HUES64 (cell line): Measurements from ENCODE around the gene CCDC146.
"Not testable (repeated sequence)": the region's sequence is repeated elsewhere in the genome, so short reads cannot be mapped to it uniquely, and the experiment has no call there.

Source experiments
- H3K27ac ChIP-seq: 2 replicates; pipeline ENCODE4 v1.7.0; 2013; ENCODE audit warnings: low read depth, low read length, inconsistent platforms
- H3K27me3 ChIP-seq: 2 replicates; pipeline ENCODE4 v1.6.1; 2013; ENCODE audit warnings: mild to moderate bottlenecking, low read length; ENCODE audit not compliant: insufficient read depth
- H3K36me3 ChIP-seq: 2 replicates; pipeline ENCODE4 v1.6.1; 2013; ENCODE audit warnings: mild to moderate bottlenecking, low read length; ENCODE audit not compliant: insufficient read depth
- H3K4me1 ChIP-seq: 2 replicates; pipeline ENCODE4 v1.6.1; 2013; ENCODE audit warnings: mild to moderate bottlenecking, low read length, moderate library complexity; ENCODE audit not compliant: insufficient read depth
- H3K4me3 ChIP-seq: 2 replicates; pipeline ENCODE4 v1.5.1; 2013; ENCODE audit warnings: mild to moderate bottlenecking, low read length, moderate library complexity
- H3K9ac ChIP-seq: 2 replicates; pipeline ENCODE4 v1.6.1; 2013; ENCODE audit warnings: mild to moderate bottlenecking, low read depth, low read length
- H3K9me3 ChIP-seq: 2 replicates; pipeline ENCODE4 v1.6.1; 2013; ENCODE audit warnings: low read depth, low read length; ENCODE audit not compliant: insufficient read depth
- WGBS: fragments of 150-250, 120-280 bp; methylation state at CpG from one replicate; pipeline ENCODE4 v1.1.7; 2013; ENCODE audit warnings: missing lambda C conversion rate; 5-methylcytosine and 5-hydroxymethylcytosine counted together

CCDC146 gene

DNA sequence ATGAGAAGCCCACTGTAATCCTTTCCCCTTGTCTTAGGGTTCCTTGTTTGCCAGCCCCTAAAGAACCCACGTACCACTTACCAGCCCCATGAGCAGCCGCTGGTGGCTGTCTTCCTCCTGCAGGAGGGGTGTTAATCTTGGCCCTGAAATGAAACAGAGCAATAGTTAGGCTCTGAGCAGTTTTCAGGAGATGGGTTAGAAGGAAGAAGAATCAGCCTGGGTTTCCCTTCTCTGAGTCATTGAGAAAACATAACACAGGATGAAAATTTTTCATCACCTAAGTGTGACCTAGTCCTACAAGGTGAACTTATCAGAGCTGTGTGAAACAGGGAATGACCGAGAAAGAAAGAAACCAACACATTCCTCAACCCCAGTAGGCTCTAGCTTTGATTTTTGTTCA is 203.7 kb downstream of the CCDC146 start:
- Histone ChIP-seq H3K27me3 (no peaks in the 10 kb centered on the region), H3K36me3 (no peaks in the 10 kb centered on the region), H3K9me3 (no peaks in the 10 kb centered on the region), H3K9ac (no peak overlapping the region), H3K27ac (no peak overlapping the region), H3K4me1 (0 out of 2 replicates have a peak, but pooled peaks cover 3% of the 10 kb centered on the region), H3K4me3 (no peak overlapping the region)
- WGBS: 83% methylated on average over 3 of the region's 3 CpGs

- H3K4me1 ChIP-seq: 0 out of 2 replicates have a peak, but pooled peaks cover 3% of the 10 kb centered on the region
- H3K27ac ChIP-seq: no peak overlapping the region
- no peaks in the 10 kb centered on the region for H3K36me3 ChIP-seq
- H3K4me3 ChIP-seq: no peak overlapping the region
- no peaks in the 10 kb centered on the region for H3K9me3 ChIP-seq
- H3K27me3 ChIP-seq: no peaks in the 10 kb centered on the region
- H3K9ac ChIP-seq: no peak overlapping the region
- WGBS: 83% methylated on average over 12 of the region's 12 CpGs
These were observed 204.9 kb downstream of the CCDC146 start for GRCh38 chr7:77327067-77327931.

DNA sequence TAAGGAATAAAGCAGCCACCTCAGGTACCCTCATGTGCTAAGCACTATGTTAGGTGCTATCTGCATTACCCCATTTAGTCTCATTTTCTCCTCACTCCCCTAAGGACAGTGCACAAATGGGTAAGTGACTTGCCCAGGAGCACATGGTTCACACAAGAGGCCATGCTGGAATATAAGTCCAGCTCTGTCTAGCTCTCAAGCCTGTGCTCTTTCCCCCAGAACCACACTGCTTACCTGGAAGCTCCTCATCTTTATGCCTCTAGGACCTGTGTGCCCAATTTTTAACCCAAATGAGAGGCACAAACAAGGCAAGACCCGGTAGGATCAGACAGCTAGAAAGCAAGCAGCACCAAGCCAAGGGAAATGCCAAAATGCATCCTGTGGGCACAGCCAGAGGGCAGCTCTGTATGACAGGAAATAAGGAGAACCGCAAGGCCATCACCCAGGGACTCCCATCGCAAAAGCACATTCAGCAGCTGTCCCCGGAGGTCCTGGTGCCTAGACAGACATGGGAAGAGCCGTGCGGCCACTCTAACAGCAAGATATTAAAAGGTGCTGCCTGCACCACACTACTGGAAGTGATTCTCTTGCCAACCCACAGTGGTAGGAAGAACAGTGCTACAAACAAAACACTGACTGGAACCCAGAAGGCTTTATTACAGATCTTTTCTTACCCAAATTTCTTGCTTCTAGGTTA is 205.7 kb downstream of the CCDC146 start:
- Histone ChIP-seq H3K36me3 (no peaks in the 10 kb centered on the region), H3K9ac (no peak overlapping the region)

DNA sequence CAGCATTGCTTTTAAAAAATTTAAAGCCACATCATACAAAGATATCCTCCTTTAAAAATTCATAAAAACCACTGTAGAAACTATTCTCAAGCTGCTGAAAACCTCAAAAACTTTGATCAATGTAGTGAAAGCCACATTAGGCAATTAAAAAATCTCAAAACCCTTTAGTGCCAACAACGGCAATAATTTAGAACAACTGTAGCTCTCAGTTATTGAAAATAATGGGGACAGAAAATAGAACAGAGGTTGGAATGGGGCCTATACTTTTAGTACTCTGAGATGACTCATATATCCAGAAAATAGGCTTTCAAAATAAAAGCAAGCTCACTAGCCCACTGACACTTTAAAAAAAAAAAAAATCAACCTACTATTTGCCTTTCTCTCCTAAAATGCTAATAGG is 206.3 kb downstream of the CCDC146 start:
- 100% methylated on average over 1 of the region's 1 CpG for WGBS
- Histone ChIP-seq H3K9ac (no peak overlapping the region), H3K4me3 (no peak overlapping the region), H3K9me3 (no peaks in the 10 kb centered on the region), H3K27me3 (no peaks in the 10 kb centered on the region), H3K36me3 (no peaks in the 10 kb centered on the region), H3K27ac (no peak overlapping the region), H3K4me1 (0 out of 2 replicates have a peak, but pooled peaks cover 3% of the 10 kb centered on the region)

More for the DNA sequence above, 205.7 kb downstream of the CCDC146 start:
- WGBS: 86% methylated on average over 6 of the region's 6 CpGs
- Histone ChIP-seq H3K4me3 (no peak overlapping the region), H3K9me3 (no peaks in the 10 kb centered on the region), H3K27me3 (no peaks in the 10 kb centered on the region), H3K4me1 (0 out of 2 replicates have a peak, but pooled peaks cover 3% of the 10 kb centered on the region), H3K27ac (no peak overlapping the region)

DNA sequence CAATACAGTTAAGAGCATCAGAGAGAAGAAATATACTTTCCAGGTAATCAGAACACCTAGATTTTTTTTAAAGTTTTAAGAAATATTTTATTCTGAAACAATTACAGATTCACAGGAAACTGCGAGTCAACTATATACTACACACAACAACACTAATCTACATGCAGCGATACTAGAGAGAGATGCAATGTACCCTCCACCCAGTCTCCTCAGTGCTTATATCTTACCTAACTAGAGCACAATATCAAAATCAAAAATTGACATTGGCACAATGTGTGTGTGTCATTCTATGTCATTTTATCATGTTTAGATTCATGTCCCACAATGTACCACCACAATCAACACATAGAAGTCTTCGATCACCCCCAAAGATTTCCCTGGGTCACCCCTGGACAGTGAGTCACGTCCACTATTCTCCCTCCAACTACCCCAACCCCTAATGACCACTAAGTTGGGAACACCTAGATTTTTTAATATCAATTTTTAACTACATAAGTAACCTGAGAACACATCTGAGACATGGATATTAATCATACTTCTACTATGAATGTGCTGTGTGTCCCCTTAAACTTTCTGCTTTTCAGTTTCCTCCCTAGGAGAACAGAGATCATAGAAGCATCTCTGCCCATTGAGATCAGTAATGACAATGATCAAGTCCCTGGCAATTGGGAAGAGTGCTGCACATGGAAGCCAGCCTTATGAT is 207.2 kb downstream of the CCDC146 start:
- WGBS: 92% methylated on average over 4 of the region's 4 CpGs
- Histone ChIP-seq H3K4me3 (no peak overlapping the region), H3K9ac (no peak overlapping the region), H3K9me3 (no peaks in the 10 kb centered on the region), H3K36me3 (no peaks in the 10 kb centered on the region), H3K4me1 (0 out of 2 replicates have a peak, but pooled peaks cover 3% of the 10 kb centered on the region), H3K27ac (no peak overlapping the region), H3K27me3 (no peaks in the 10 kb centered on the region)

- 92% methylated on average over 5 of the region's 6 CpGs for WGBS
- H3K36me3 ChIP-seq: no peaks in the 10 kb centered on the region
- no peaks in the 10 kb centered on the region for H3K27me3 ChIP-seq
- H3K4me3 ChIP-seq: no peak overlapping the region
- 0 out of 2 replicates have a peak, but pooled peaks cover 3% of the 10 kb centered on the region for H3K4me1 ChIP-seq
- no peaks in the 10 kb centered on the region for H3K9me3 ChIP-seq
- no peak overlapping the region for H3K9ac ChIP-seq
- no peak overlapping the region for H3K27ac ChIP-seq
These were observed 207.9 kb downstream of the CCDC146 start for GRCh38 chr7:77330169-77330882.

DNA sequence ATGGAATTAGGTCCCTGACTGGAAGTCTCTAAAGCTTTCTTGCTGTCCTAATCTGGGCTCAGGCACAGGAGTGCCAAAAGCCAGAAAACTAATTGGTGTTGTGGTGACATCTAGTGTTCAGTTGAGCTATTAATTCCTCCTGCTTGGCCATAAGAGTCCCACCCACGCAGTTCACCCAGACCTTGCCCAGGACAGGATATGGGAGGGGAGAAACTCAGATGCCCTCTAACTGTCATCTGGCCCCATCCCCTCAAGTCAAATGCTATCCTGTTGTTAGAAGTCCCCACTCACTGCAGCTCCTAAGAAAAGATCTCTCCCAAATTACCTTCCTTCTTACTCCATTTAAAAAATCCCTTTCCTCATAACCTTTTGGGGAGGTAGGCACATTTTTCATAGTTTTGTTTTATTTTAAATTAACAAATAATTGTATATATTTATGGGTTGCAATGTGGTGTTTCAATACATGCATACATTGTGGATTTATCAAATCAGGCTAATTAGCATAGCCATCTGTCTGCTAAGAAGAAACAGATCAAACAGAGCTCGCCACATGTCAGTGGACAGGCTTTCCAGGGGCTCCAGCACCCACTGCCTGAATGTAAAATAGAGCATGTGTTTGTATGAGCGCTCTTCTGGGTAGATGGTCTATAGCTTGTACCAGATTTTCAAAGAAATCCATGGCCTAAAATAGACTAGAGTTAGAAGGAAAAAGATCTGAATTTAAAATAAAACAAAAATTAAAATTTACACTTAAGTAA is 209.7 kb downstream of the CCDC146 start:
- H3K4me1 ChIP-seq: no peaks in the 10 kb centered on the region
- H3K27ac ChIP-seq: no peak overlapping the region
- H3K27me3 ChIP-seq: no peaks in the 10 kb centered on the region
- no peak overlapping the region for H3K9ac ChIP-seq
- H3K4me3 ChIP-seq: no peak overlapping the region
- WGBS: 66% methylated on average over 3 of the region's 3 CpGs
- no peaks in the 10 kb centered on the region for H3K9me3 ChIP-seq
- H3K36me3 ChIP-seq: no peaks in the 10 kb centered on the region

- H3K27me3 ChIP-seq, H3K27ac ChIP-seq, H3K36me3 ChIP-seq, H3K9me3 ChIP-seq, H3K4me3 ChIP-seq, H3K9ac ChIP-seq, H3K4me1 ChIP-seq: not testable (repeated sequence)
- 96% methylated on average over 2 of the region's 2 CpGs for WGBS
These were observed 211.6 kb downstream of the CCDC146 start for GRCh38 chr7:77334039-77334438.

DNA sequence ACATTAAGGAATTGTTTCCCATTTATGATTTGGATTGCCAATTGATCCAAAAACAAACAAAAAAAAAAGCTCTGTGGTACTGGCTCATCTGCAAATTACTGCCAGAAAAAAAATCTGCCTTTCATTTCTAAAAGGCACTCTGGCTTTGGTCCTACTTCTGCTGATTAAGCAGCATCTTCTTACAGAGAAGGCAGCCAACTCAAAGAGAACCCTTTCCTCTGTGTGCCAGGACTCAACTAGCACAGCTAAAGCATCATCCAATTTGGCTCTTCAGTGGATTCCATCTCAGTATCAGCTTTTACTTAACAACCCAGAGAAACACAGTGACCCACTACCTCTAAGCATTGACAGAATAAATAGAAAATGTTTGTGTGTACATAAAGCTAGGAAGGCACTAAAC is 213.2 kb downstream of the CCDC146 start:
- no peak overlapping the region for H3K9ac ChIP-seq
- no peak overlapping the region for H3K4me3 ChIP-seq
- H3K27ac ChIP-seq: no peak overlapping the region
- no peaks in the 10 kb centered on the region for H3K27me3 ChIP-seq
- H3K4me1 ChIP-seq: no peaks in the 10 kb centered on the region
- no peaks in the 10 kb centered on the region for H3K36me3 ChIP-seq
- no peaks in the 10 kb centered on the region for H3K9me3 ChIP-seq

DNA sequence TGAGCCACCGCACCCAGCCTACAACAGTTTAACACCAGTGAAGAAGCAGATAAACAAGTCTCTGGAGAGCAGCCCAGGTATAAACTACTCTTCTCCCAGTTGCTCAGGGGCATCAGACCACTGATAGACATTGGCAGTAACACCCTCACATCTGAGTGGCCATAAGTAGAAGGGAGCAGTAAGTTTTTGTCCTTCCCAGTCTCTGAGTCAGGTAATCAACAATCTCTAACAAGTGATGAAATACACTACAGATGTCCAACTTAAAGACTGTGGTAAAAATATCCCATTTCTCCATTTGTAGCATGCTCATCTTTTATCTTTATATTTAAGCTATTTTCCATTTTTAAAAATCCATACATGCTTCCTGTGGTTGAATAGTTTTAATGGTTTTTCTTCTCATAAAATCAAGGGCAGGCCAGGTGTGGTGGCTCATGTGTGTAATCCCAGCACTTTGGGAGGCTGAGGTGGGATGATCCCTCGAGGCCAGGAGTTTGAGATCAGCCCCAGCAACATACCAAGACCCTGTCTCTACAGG is 215.1 kb downstream of the CCDC146 start:
- Histone ChIP-seq H3K4me1 (no peaks in the 10 kb centered on the region), H3K9me3 (no peaks in the 10 kb centered on the region), H3K27ac (no peak overlapping the region), H3K27me3 (no peaks in the 10 kb centered on the region), H3K4me3 (no peak overlapping the region), H3K9ac (no peak overlapping the region), H3K36me3 (no peaks in the 10 kb centered on the region)
- 84% methylated on average over 2 of the region's 2 CpGs for WGBS
